GM12878 (cell line): ENCODE measurements around the gene MOBP. TPM values are rescaled to one million over a fixed set of nuclear protein-coding genes. Genes with fewer than 3 reads are reported as not detected.
A peak's percentile ranks its signal among the peaks of the same experiment; 100 is the strongest.

Source experiments
- ATAC-seq: fragments of 200-7000 bp; cut with Tn5 transposase; 3 replicates; pipeline ENCODE4 v1.9.1; 2020; ENCODE audit warnings: mild to moderate bottlenecking, moderate library complexity
- BruUV-seq: library from RNA; stranded (reverse); fragments of 400-500 nt; replicated peaks from 2 replicates; lab custom pipeline; 2021; lab: Mats Ljungman, UMichigan
- CTCF ChIA-PET: fragments of 300-600 bp; sonication (Branson Sonifier 250); formaldehyde crosslinking; extraction: SDS; loops from one replicate; lab custom pipeline; 2021; ENCODE audit warnings: inconsistent platforms; lab: Yijun Ruan, JAX
- POLR2A ChIA-PET: fragments of 350-600 bp; formaldehyde crosslinking; extraction: SDS; loops from one replicate; lab custom pipeline; 2021; ENCODE audit warnings: inconsistent platforms; lab: Charles Lee
- RAD21 ChIA-PET: fragments of 300-600 bp; sonication (Branson Sonifier 250); formaldehyde crosslinking; loops from one replicate; lab custom pipeline; 2023; ENCODE audit warnings: antibody characterized with exemption; ENCODE audit not compliant: unreplicated experiment; lab: Charles Lee
- SMC1A ChIA-PET: fragments of 300-600 bp; sonication (Branson Sonifier 250); formaldehyde crosslinking; loops from one replicate; lab custom pipeline; 2023; ENCODE audit not compliant: unreplicated experiment, uncharacterized antibody; lab: Charles Lee
- DNase-seq: peaks from one replicate; pipeline ENCODE4 v3.0.0-alpha.2; 2011; ENCODE audit warnings: low read depth, low spot score
- FAIRE-seq: peaks from 3 replicates; lab custom pipeline; 2011; peaks lifted over from hg19 to GRCh38; lab: Jason Lieb, UNC
- H2AFZ ChIP-seq: 2 replicates; pipeline ENCODE4 v1.6.0; 2011; ENCODE audit warnings: low read depth, low read length, control low read depth; ENCODE audit not compliant: control insufficient read depth
- H3K27ac ChIP-seq: 2 replicates; pipeline ENCODE4 v1.5.1; 2011; ENCODE audit warnings: control low read depth; ENCODE audit not compliant: control insufficient read depth, insufficient read depth
- H3K27me3 ChIP-seq, 2 experiments: replicated peaks in 1 of 2; 2 replicates each; pipeline versions ENCODE4 v1.6.0 to v1.6.1; 2011; ENCODE audit warnings: low read length in 1 of 2; ENCODE audit not compliant: control insufficient read depth in 2 of 2, insufficient read depth in 2 of 2
- H3K36me3 ChIP-seq, 2 experiments: 2 replicates each; pipeline ENCODE4 v1.5.1; 2011; ENCODE audit warnings: low read length in 1 of 2; ENCODE audit not compliant: control insufficient read depth in 2 of 2, insufficient read depth in 2 of 2
- H3K4me1 ChIP-seq: 2 replicates; pipeline ENCODE4 v1.6.1; 2011; ENCODE audit warnings: mild to moderate bottlenecking, low read length, moderate library complexity, mixed read lengths; ENCODE audit not compliant: control insufficient read depth, insufficient read depth
- H3K4me2 ChIP-seq: 2 replicates; pipeline ENCODE4 v1.6.0; 2011; ENCODE audit warnings: control low read depth; ENCODE audit not compliant: control insufficient read depth, insufficient read depth
- H3K4me3 ChIP-seq: fragments of 200-600 bp; sonication (generic); 2 replicates; pipeline ENCODE4 v1.5.1; 2016
- H3K79me2 ChIP-seq: 2 replicates; pipeline ENCODE4 v1.6.0; 2011; ENCODE audit warnings: low read length; ENCODE audit not compliant: control insufficient read depth, insufficient read depth
- H3K9ac ChIP-seq: 2 replicates; pipeline ENCODE4 v1.8.0; 2011; ENCODE audit warnings: low read length, control low read depth, mixed read lengths; ENCODE audit not compliant: control insufficient read depth, insufficient read depth
- H3K9me3 ChIP-seq: replicated peaks from 3 replicates; pipeline ENCODE4 v1.5.1; 2011; ENCODE audit warnings: mild to moderate bottlenecking, low read length; ENCODE audit not compliant: control insufficient read depth, insufficient read depth
- H4K20me1 ChIP-seq: 2 replicates; pipeline ENCODE4 v1.6.0; 2011; ENCODE audit not compliant: control insufficient read depth, insufficient read depth
- ASH2L ChIP-seq: fragments of 300-600, 200-600 bp; sonication (generic); IDR thresholded peaks from 2 replicates; pipeline ENCODE4 v1.6.1; 2017; ENCODE audit warnings: low read depth, mild to moderate bottlenecking, borderline replicate concordance
- CHD1 ChIP-seq: IDR thresholded peaks from 2 replicates; pipeline ENCODE4 v1.6.1; 2012; ENCODE audit warnings: low read depth, low read length, improper control_type of control experiment
- EGR1 ChIP-seq, 2 experiments: IDR thresholded peaks; 1 replicate in 1 of 2; 2 replicates in 1 of 2; pipeline ENCODE4 v1.6.1; 2011 to 2012; ENCODE audit warnings: low read depth in 2 of 2, low read length in 2 of 2, borderline replicate concordance in 1 of 2, mild to moderate bottlenecking in 1 of 2, moderate library complexity in 1 of 2
- PAX5 ChIP-seq: IDR thresholded peaks from 2 replicates; pipeline ENCODE4 v1.6.1; 2011; ENCODE audit warnings: low read depth, low read length, borderline replicate concordance
- SMAD1 ChIP-seq: fragments of 450-650 bp; IDR thresholded peaks from 2 replicates; pipeline ENCODE4 v1.6.1; 2018; ENCODE audit warnings: mild to moderate bottlenecking, low read depth; ENCODE audit not compliant: partially characterized antibody
- SP1 ChIP-seq: IDR thresholded peaks from one replicate; pipeline ENCODE4 v1.6.1; 2011; ENCODE audit warnings: low read depth, low read length
- TCF3 ChIP-seq: IDR thresholded peaks from 2 replicates; pipeline ENCODE4 v1.6.1; 2012; ENCODE audit warnings: low read depth, mild to moderate bottlenecking, low read length, borderline replicate concordance; ENCODE audit not compliant: insufficient read depth
- TCF7 ChIP-seq: IDR thresholded peaks from 2 replicates; pipeline ENCODE4 v1.6.1; 2014; ENCODE audit warnings: antibody characterized with exemption, borderline replicate concordance
- WGBS: methylation state at CpG from one replicate; pipeline ENCODE4 v1.1.6; 2016; ENCODE audit warnings: low lambda C conversion rate; ENCODE audit not compliant: insufficient replicate concordance, insufficient coverage; ENCODE audit errors: missing lambda C conversion rate; 5-methylcytosine and 5-hydroxymethylcytosine counted together
- in situ Hi-C: fragments of 300-500 bp; cut with MboI; formaldehyde crosslinking; loops from 9 replicates; pipeline ENCODE4 v1.14.3; 2018; ENCODE audit warnings: mixed read lengths
- intact Hi-C: fragments of 100-400 bp; cut with micrococcal nuclease; formaldehyde crosslinking; loops from one replicate; pipeline ENCODE4 v1.14.2; 2022; ENCODE audit not compliant: unreplicated experiment
- polyA plus RNA-seq, 11 experiments: library from polyadenylated mRNA; depleted of rRNA in 4 of 11; unstranded in 6 of 11; stranded (reverse) in 5 of 11; fragments of >200 nt; fragmentation: Nextera tagmentation in 4 of 11; fragmentation: Illumina TruSeq in 1 of 11; extraction: Ambion mirVana in 4 of 11; extraction: Trizol in 1 of 11; gene quantifications; 1 replicate in 1 of 11; 2 replicates in 10 of 11; pipeline versions ENCODE4 v1.2.1 to v1.2.3, GENCODE V29; 2011 to 2016; ENCODE audit warnings: inconsistent platforms in 2 of 11, missing spikeins in 2 of 11, low read depth in 1 of 11
- total RNA-seq, 4 experiments: library from RNA; depleted of rRNA in 3 of 4; stranded (reverse); fragments of >200 nt in 3 of 4; fragmentation: Illumina TruSeq in 1 of 4; extraction: Trizol in 1 of 4; gene quantifications; 2 replicates each; pipeline versions ENCODE4 v1.2.1 to v1.2.3, GENCODE V29; 2013 to 2021

MOBP gene
- total and polyA plus RNA-seq, 10 of the 15 experiments (the other 5 are each of a cell fraction or from before 2014, with no cell fraction given) = 0.04 to 0.09 (median 0.08) TPM; not detected in 5

DNA sequence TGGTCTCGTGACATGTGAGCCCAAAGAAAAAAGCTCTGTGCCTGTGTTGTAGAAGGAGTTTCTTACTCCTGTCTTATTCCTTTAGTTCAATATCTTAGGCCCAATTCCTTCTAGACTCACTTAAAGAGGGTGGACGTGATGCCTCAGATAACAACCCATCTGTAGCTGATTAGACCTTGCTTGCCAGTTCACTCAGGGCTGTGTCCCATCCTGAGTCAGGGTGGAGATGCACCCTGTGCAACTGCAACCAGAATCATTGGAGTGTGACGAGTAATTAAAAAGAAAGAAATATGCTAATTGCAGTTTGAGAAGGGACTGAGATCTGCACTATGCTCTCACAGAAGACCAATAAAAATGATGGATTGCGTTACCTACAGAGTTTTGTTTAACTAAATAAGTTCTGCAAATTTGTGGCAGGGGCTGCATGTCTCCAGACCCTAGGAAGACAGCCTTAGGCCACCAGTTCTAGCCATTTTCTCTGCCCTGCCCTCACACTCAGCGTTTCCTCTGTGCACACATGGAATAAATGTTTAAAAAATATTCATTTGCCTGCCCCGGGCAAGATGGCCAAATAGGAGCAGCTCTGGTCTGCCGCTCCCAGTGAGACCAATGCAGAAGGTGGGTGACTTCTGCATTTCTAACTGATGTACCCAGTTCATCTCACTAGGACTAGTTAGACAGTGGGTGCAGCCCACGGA lies 83.0 kb downstream of the MOBP start:
- no peak for ATAC-seq
- POLR2A ChIA-PET = no interaction called here
- no peak overlapping the region for H3K9ac ChIP-seq
- no peak overlapping the region for H3K27ac ChIP-seq
- no peak overlapping the region for H3K4me3 ChIP-seq
- H3K79me2 ChIP-seq = no peaks in the 10 kb centered on the region
- in situ Hi-C loops = no loop called here
- BruUV-seq = no TSS peak
- no peak for FAIRE-seq
- CTCF ChIA-PET = interaction anchor here (1.6 kb wide), 1 partner anchor 9 kb away, joined by 4 read pairs; no protein-coding TSS in a partner anchor
- H3K4me1 ChIP-seq = no peaks in the 10 kb centered on the region
- intact Hi-C loops = no loop called here
- no peaks in the 10 kb centered on the region for H4K20me1 ChIP-seq
- 25% methylated on average over 8 of the region's 8 CpGs for WGBS
- SMC1A ChIA-PET = no interaction called here
- H2AFZ ChIP-seq = no peak overlapping the region
- RAD21 ChIA-PET = no interaction called here
- no peaks in the 10 kb centered on the region for H3K36me3 ChIP-seq
- no peak overlapping the region for H3K4me2 ChIP-seq
- H3K27me3 ChIP-seq = no peaks in the 10 kb centered on the region
- no peaks in the 10 kb centered on the region; the same call in 2 of the 3 replicates for H3K9me3 ChIP-seq
- TF ChIP-seq TCF7 (no peak), PAX5 (peak; percentile 58; the same call in 1 of the 2 replicates), ASH2L (no peak), CHD1 (no peak), TCF3 (no peak), EGR1 (IDR thresholded peaks at IDR 0.05; ENCODE audit: borderline replicate concordance in 1 of 2, low read depth in 2 of 2, low read length in 2 of 2) (no peak), SP1 (no peak), SMAD1 (no peak)
- no peak for DNase-seq

Other genes with a start within 250 kb of the MOBP start
- gene CX3CR1, start 187.6 kb upstream of the MOBP start, total RNA-seq (2014; rRNA removed) = 0.11 and 0.16 TPM in 2 replicates
- gene CX3CR1, start 187.6 kb upstream of the MOBP start, total RNA-seq (2014; rRNA removed; fragmentation: Illumina TruSeq; extraction: Trizol) = 0.09 and 0.18 TPM in 2 replicates
- 0.08 and 0.23 TPM in 2 replicates for gene CX3CR1, start 187.6 kb upstream of the MOBP start, total RNA-seq (2021)
- gene CX3CR1, start 187.6 kb upstream of the MOBP start, polyA plus RNA-seq (2011; rRNA removed) = 0.45 and 0.53 TPM in 2 replicates
- 0.16 and 0.21 TPM in 2 replicates for gene CX3CR1, start 187.6 kb upstream of the MOBP start, polyA plus RNA-seq (2014; fragmentation: Illumina TruSeq; extraction: Trizol)
- under 1 TPM; 0.05 to 0.09 TPM for gene CX3CR1, start 187.6 kb upstream of the MOBP start, polyA plus RNA-seq (2014; fragmentation: Nextera tagmentation; extraction: Ambion mirVana)
- 0.09 and 0.12 TPM in 2 replicates for gene CX3CR1, start 187.6 kb upstream of the MOBP start, polyA plus RNA-seq (2014; rRNA removed)
- gene CX3CR1, start 187.6 kb upstream of the MOBP start, polyA plus RNA-seq (2016; fragmentation: Nextera tagmentation; extraction: Ambion mirVana) = under 1 TPM; 0.09 to 0.53 TPM
- 17.8 and 19.7 TPM in 2 replicates for gene CCR8, start 138.0 kb upstream of the MOBP start, total RNA-seq (2014; rRNA removed)
- gene CCR8, start 138.0 kb upstream of the MOBP start, total RNA-seq (2014; rRNA removed; fragmentation: Illumina TruSeq; extraction: Trizol) = 17.9 and 18.9 TPM in 2 replicates
- gene CCR8, start 138.0 kb upstream of the MOBP start, total RNA-seq (2021) = 14.4 and 16.9 TPM in 2 replicates
- 23.2 and 25.0 TPM in 2 replicates for gene CCR8, start 138.0 kb upstream of the MOBP start, polyA plus RNA-seq (2011; rRNA removed)
- 28.8 and 36.6 TPM in 2 replicates for gene CCR8, start 138.0 kb upstream of the MOBP start, polyA plus RNA-seq (2014; fragmentation: Illumina TruSeq; extraction: Trizol)
- 10 to 100 TPM; 11.1 to 13.7 TPM for gene CCR8, start 138.0 kb upstream of the MOBP start, polyA plus RNA-seq (2014; fragmentation: Nextera tagmentation; extraction: Ambion mirVana)
- gene CCR8, start 138.0 kb upstream of the MOBP start, polyA plus RNA-seq (2014; rRNA removed) = 14.2 and 16.7 TPM in 2 replicates
- 1 to 10 TPM; 5.2 to 8.7 TPM for gene CCR8, start 138.0 kb upstream of the MOBP start, polyA plus RNA-seq (2016; fragmentation: Nextera tagmentation; extraction: Ambion mirVana)
- 34.2 and 38.6 TPM in 2 replicates for gene SLC25A38, start 84.3 kb upstream of the MOBP start, total RNA-seq (2014; rRNA removed)
- gene SLC25A38, start 84.3 kb upstream of the MOBP start, total RNA-seq (2014; rRNA removed; fragmentation: Illumina TruSeq; extraction: Trizol) = 28.5 and 28.8 TPM in 2 replicates
- gene SLC25A38, start 84.3 kb upstream of the MOBP start, total RNA-seq (2021) = 35.4 and 39.8 TPM in 2 replicates
- gene SLC25A38, start 84.3 kb upstream of the MOBP start, polyA plus RNA-seq (2011; rRNA removed) = 48.8 and 55.2 TPM in 2 replicates
- gene SLC25A38, start 84.3 kb upstream of the MOBP start, polyA plus RNA-seq (2014; fragmentation: Illumina TruSeq; extraction: Trizol) = 41.1 and 48.4 TPM in 2 replicates
- 10 to 100 TPM; 15.2 to 21.8 TPM for gene SLC25A38, start 84.3 kb upstream of the MOBP start, polyA plus RNA-seq (2014; fragmentation: Nextera tagmentation; extraction: Ambion mirVana)
- 49.3 and 51.8 TPM in 2 replicates for gene SLC25A38, start 84.3 kb upstream of the MOBP start, polyA plus RNA-seq (2014; rRNA removed)
- gene SLC25A38, start 84.3 kb upstream of the MOBP start, polyA plus RNA-seq (2016; fragmentation: Nextera tagmentation; extraction: Ambion mirVana) = 10 to 100 TPM; 37.9 to 43.0 TPM
- 4,357 and 4,628 TPM in 2 replicates for gene RPSA, start 61.0 kb upstream of the MOBP start, total RNA-seq (2014; rRNA removed)
- gene RPSA, start 61.0 kb upstream of the MOBP start, total RNA-seq (2014; rRNA removed; fragmentation: Illumina TruSeq; extraction: Trizol) = 2,779 and 2,826 TPM in 2 replicates
- gene RPSA, start 61.0 kb upstream of the MOBP start, total RNA-seq (2021) = 3,010 and 3,122 TPM in 2 replicates
- gene RPSA, start 61.0 kb upstream of the MOBP start, polyA plus RNA-seq (2011; rRNA removed) = 3,803 and 5,036 TPM in 2 replicates
- gene RPSA, start 61.0 kb upstream of the MOBP start, polyA plus RNA-seq (2014; fragmentation: Illumina TruSeq; extraction: Trizol) = 3,456 and 3,909 TPM in 2 replicates
- 1,000 to 10,000 TPM; 2,843 to 4,532 TPM for gene RPSA, start 61.0 kb upstream of the MOBP start, polyA plus RNA-seq (2014; fragmentation: Nextera tagmentation; extraction: Ambion mirVana)
- 4,347 and 4,651 TPM in 2 replicates for gene RPSA, start 61.0 kb upstream of the MOBP start, polyA plus RNA-seq (2014; rRNA removed)
- gene RPSA, start 61.0 kb upstream of the MOBP start, polyA plus RNA-seq (2016; fragmentation: Nextera tagmentation; extraction: Ambion mirVana) = 1,000 to 10,000 TPM; 1,012 to 1,145 TPM